Measurements from ENCODE around the gene VSIR. TPM values are rescaled to one million over a fixed set of nuclear protein-coding genes. Genes with fewer than 3 reads are reported as not detected.

Gene VSIR
- polyA plus RNA-seq, 3 donors from 2014 or later, result 183 to 376 (median 274) TPM

- Mint-ChIP-seq H3K27ac (no peak overlapping the region), H3K36me3 (no peaks in the 10 kb centered on the region), H3K27me3 (ENCODE audit: low read depth in 3 of 3) (peaks cover 0 to 3% (median 0%) of the 10 kb centered on the region in 3 donors), H3K9me3 (no peaks in the 10 kb centered on the region), H3K4me3 (no peak overlapping the region), H3K4me1 (peaks cover 10% of the 10 kb centered on the region in 2 donors)
- no peak for DNase-seq
Measured at GRCh38 chr10:71706216-71707121, 66.9 kb downstream of the VSIR start.

- peaks cover 10% of the 10 kb centered on the region in 2 donors for H3K4me1 Mint-ChIP-seq
- H3K4me3 Mint-ChIP-seq, result no peak overlapping the region
- no peaks in the 10 kb centered on the region for H3K36me3 Mint-ChIP-seq
- no peak for DNase-seq
- no peak overlapping the region for H3K27ac Mint-ChIP-seq
- peaks cover 0 to 3% (median 0%) of the 10 kb centered on the region in 3 donors for H3K27me3 Mint-ChIP-seq (ENCODE audit: low read depth in 3 of 3)
- H3K9me3 Mint-ChIP-seq, result no peaks in the 10 kb centered on the region
Measured at GRCh38 chr10:71705582-71705981, 67.7 kb downstream of the VSIR start.

- no peak overlapping the region for H3K27ac Mint-ChIP-seq
- no peak overlapping the region for H3K4me3 Mint-ChIP-seq
- no peaks in the 10 kb centered on the region for H3K36me3 Mint-ChIP-seq
- DNase-seq, result no peak
- H3K9me3 Mint-ChIP-seq, result no peaks in the 10 kb centered on the region
- H3K27me3 Mint-ChIP-seq (ENCODE audit: low read depth in 3 of 3), result peaks cover 0 to 3% (median 0%) of the 10 kb centered on the region in 3 donors
- H3K4me1 Mint-ChIP-seq, result peaks cover 10 to 11% of the 10 kb centered on the region in 2 donors
Measured at GRCh38 chr10:71704816-71705215, 68.5 kb downstream of the VSIR start.

- peaks cover 21% of the 10 kb centered on the region in 2 donors for H3K4me1 Mint-ChIP-seq
- no peak overlapping the region for H3K27ac Mint-ChIP-seq
- H3K9me3 Mint-ChIP-seq, result no peaks in the 10 kb centered on the region
- H3K4me3 Mint-ChIP-seq, result no peak overlapping the region
- H3K36me3 Mint-ChIP-seq, result no peaks in the 10 kb centered on the region
- no peak for DNase-seq
- H3K27me3 Mint-ChIP-seq (ENCODE audit: low read depth in 3 of 3), result peaks cover under 1 to 7% (median 2%) of the 10 kb centered on the region in 3 donors
Measured at GRCh38 chr10:71703577-71703976, 69.7 kb downstream of the VSIR start.

- H3K4me1 Mint-ChIP-seq, result peaks cover 31% of the 10 kb centered on the region in 2 donors
- H3K9me3 Mint-ChIP-seq, result no peaks in the 10 kb centered on the region
- peaks cover 5 to 13% (median 5%) of the 10 kb centered on the region in 3 donors for H3K27me3 Mint-ChIP-seq (ENCODE audit: low read depth in 3 of 3)
- H3K27ac Mint-ChIP-seq, result no peak overlapping the region
- H3K4me3 Mint-ChIP-seq, result no peak overlapping the region
- no peak for DNase-seq
- no peaks in the 10 kb centered on the region for H3K36me3 Mint-ChIP-seq
Measured at GRCh38 chr10:71701496-71702132, 71.7 kb downstream of the VSIR start.

DNA sequence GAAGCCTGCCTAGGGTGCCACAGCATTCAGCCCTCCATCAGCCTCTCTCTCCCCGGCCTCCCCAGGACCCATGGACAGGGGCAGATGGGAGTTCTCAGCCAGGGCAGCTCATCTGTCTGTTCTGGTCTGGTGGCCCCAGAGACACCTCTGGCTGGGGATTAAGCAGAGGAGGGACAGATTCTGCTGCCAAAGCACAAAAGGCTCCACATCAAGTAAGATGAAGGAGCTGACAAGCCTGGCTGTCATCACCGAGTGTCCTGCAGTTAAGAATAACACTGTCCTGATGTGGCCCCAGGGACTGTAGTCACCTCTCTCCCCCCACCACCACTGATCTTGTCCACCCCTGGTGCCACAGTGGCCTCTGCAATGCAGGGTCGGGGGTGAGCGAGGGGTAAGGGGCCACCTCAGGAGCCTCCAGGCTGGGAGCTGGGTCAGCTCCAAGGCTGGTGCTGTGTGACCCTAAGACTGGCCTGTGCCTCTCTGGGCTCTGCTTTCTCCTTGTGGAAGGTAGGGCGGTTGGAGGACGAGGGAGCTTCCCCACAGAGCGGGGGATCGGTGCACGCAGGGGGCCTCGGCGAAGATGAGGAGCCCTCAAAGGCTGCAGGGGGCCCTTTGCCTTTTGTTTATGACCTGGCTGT, 72.5 kb downstream of the VSIR start:
- DNase-seq, result no peak
- no peaks in the 10 kb centered on the region for H3K36me3 Mint-ChIP-seq
- H3K27ac Mint-ChIP-seq, result no peak overlapping the region
- H3K27me3 Mint-ChIP-seq (ENCODE audit: low read depth in 3 of 3), result peaks cover 5 to 11% (median 5%) of the 10 kb centered on the region in 3 donors
- H3K9me3 Mint-ChIP-seq, result no peaks in the 10 kb centered on the region
- H3K4me1 Mint-ChIP-seq, result peaks cover 34 to 35% of the 10 kb centered on the region in 2 donors
- H3K4me3 Mint-ChIP-seq, result no peak overlapping the region

- Mint-ChIP-seq H3K4me3 (peak overlapping the region; percentile 63 to 79 (median 67)), H3K36me3 (no peaks in the 10 kb centered on the region), H3K4me1 (peaks cover 52% of the 10 kb centered on the region in 2 donors), H3K27me3 (ENCODE audit: low read depth in 3 of 3) (peaks cover 5 to 14% (median 5%) of the 10 kb centered on the region in 3 donors), H3K27ac (peak overlapping the region; percentile 81 to 93 (median 87)), H3K9me3 (no peaks in the 10 kb centered on the region)
- no peak for DNase-seq
Measured at GRCh38 chr10:71698737-71699136, 74.6 kb downstream of the VSIR start.

DNA sequence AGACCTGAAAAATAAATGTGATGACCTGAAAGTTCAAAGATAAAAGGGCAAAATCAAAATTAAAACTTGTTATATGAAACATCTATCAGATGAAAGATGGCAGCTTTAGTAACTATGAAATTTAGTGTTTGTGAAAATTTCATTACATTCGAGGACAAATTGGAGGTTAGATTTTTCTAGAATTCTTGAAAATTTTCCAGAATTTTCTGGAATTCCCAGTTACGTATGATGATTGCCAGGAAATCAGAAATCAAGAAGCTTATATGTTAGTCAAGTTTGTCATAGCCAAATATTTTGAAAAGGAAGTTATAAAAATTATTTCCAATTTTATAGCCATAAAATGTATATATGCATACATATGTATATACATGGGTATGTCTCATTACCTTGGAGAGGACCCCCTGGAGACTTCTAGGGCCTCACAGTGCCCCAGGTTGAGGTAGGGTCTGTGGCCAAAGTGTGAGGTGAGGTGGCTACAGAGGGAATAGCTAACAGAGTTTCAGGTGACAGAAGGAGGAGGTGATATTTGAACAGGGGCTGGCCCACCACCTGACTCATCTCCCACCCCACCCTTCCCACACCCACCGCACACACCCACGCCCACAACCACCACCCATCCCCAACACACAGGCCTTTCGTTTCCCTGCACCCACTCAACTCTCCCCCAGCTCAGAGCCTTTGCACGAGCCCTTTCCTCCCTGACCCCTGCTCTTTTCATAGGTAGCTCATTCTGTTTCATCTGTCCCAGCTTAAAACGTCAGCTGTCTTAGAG, 75.2 kb downstream of the VSIR start:
- Mint-ChIP-seq H3K4me3 (peak overlapping the region; percentile 63 to 79 (median 70)), H3K27me3 (ENCODE audit: low read depth in 3 of 3) (peaks cover 5 to 14% (median 5%) of the 10 kb centered on the region in 3 donors), H3K9me3 (no peaks in the 10 kb centered on the region), H3K4me1 (peaks cover 56 to 57% of the 10 kb centered on the region in 2 donors), H3K36me3 (no peaks in the 10 kb centered on the region), H3K27ac (peak overlapping the region; percentile 81 to 93 (median 87))
- DNase-seq, result peak; percentile 73 to 75 (median 74)

Other genes with a start within 250 kb of the VSIR start
- gene C10orf105, start 53.7 kb downstream of the VSIR start, polyA plus RNA-seq, result under 1 TPM in 2 of 3 donors, not detected in 1; 0.09 to 0.11 TPM
- gene PSAP, start 77.7 kb upstream of the VSIR start, polyA plus RNA-seq, result 1,000 to 10,000 TPM in 1 of 3 donors, 100 to 1,000 TPM in 2; 690 to 1,091 (median 798) TPM
- not detected for gene CHST3, start 190.9 kb upstream of the VSIR start, polyA plus RNA-seq

Measured in immature natural killer cell (primary cell).